K562 (cell line): ENCODE results near the gene VSIG4. TPM values are rescaled to one million over a fixed set of nuclear protein-coding genes. Genes with fewer than 3 reads are reported as not detected.

ENCODE experiments used
- DMBX1 ChIP-seq: fragments of 250-450 bp; sonication (Bioruptor Pico); IDR thresholded peaks from 2 replicates; pipeline ENCODE4 v1.8.0; 2022; ENCODE audit warnings: inconsistent platforms, mild to moderate bottlenecking, moderate library complexity, borderline replicate concordance
- GATA2 ChIP-seq: sonication (generic); formaldehyde crosslinking; IDR thresholded peaks from 2 replicates; pipeline ENCODE4 v1.4.0; 2020; ENCODE audit warnings: mild to moderate bottlenecking, missing genetic modification reagents
- ZNF143 ChIP-seq: sonication (generic); formaldehyde crosslinking; IDR thresholded peaks from 2 replicates; pipeline ENCODE4 v1.9.0; 2022; ENCODE audit warnings: mild to moderate bottlenecking, missing genetic modification reagents
- ZNF318 ChIP-seq, 2 experiments: fragments of 450-650 bp; IDR thresholded peaks; 2 replicates each; pipeline ENCODE4 v1.6.1; 2016; ENCODE audit warnings: mild to moderate bottlenecking in 2 of 2, borderline replicate concordance in 1 of 2, low read depth in 1 of 2, moderate library complexity in 1 of 2
- ZNF512 ChIP-seq: IDR thresholded peaks from 2 replicates; pipeline ENCODE4 v1.6.1; 2016; ENCODE audit warnings: missing genetic modification characterization, missing compliant biosample characterization
- polyA plus RNA-seq, 8 experiments: library from polyadenylated mRNA; depleted of rRNA in 4 of 8; stranded (reverse) in 5 of 8; unstranded in 3 of 8; fragments of >200 nt; fragmentation: Nextera tagmentation in 2 of 8; fragmentation: Illumina TruSeq in 1 of 8; extraction: Ambion mirVana in 2 of 8; extraction: Trizol in 1 of 8; gene quantifications; 2 replicates each; pipeline versions ENCODE4 v1.2.1 to v1.2.3, GENCODE V29; 2011 to 2014; ENCODE audit warnings: inconsistent platforms in 1 of 8, missing spikeins in 1 of 8
- total RNA-seq, 7 experiments: library from RNA; depleted of rRNA in 6 of 7; stranded (reverse); fragments of >200 nt in 6 of 7; fragmentation: Illumina TruSeq in 2 of 7; extraction: Trizol in 2 of 7; gene quantifications; 2 replicates each; pipeline versions ENCODE4 v1.2.1 to v1.2.3, GENCODE V29; 2011 to 2021; ENCODE audit warnings: low replicate concordance in 1 of 7

The VSIG4 gene
- total and polyA plus RNA-seq, 9 of the 15 experiments (the other 6 are each of a cell fraction or from before 2014, with no cell fraction given) = 0.22 to 1.6 (median 0.46) TPM; not detected in 1

GRCh38 chrX:66005830-66006449, 33.9 kb downstream of the VSIG4 start (continued):
- TF ChIP-seq ZNF318 (IDR thresholded peaks at IDR 0.05; ENCODE audit: borderline replicate concordance in 1 of 2, low read depth in 1 of 2) (no peak), GATA2 (CRISPR knock-in tag) (peak; percentile 88), ZNF143 (CRISPR knock-in tag) (no peak), DMBX1 (CRISPR knock-in tag) (peak; percentile 61), ZNF512 (tag) (no peak)
